WTC11 (cell line): ENCODE data around the gene SOX9. TPM values are rescaled to one million over a fixed set of nuclear protein-coding genes. Genes with fewer than 3 reads are reported as not detected.

Experiments
- ATAC-seq: fragments of 200-7000 bp; cut with Tn5 transposase; 2 replicates; pipeline ENCODE4 v1.10.0; 2021; ENCODE audit warnings: mild to moderate bottlenecking, moderate library complexity
- CTCF ChIA-PET: fragments of 300-600 bp; sonication (Branson Sonifier 250); formaldehyde crosslinking; loops from one replicate; lab custom pipeline; 2021; ENCODE audit warnings: antibody characterized with exemption; lab: Charles Lee
- POLR2A ChIA-PET: fragments of 350-600 bp; sonication (Branson Sonifier 250); formaldehyde crosslinking; loops from one replicate; lab custom pipeline; 2021; ENCODE audit warnings: antibody characterized with exemption; lab: Charles Lee
- DNase-seq: peaks from one replicate; pipeline ENCODE4 v3.0.0; 2021; ENCODE audit warnings: low spot score
- H3K27ac Mint-ChIP-seq: 2 replicates; pipeline ENCODE4 v1.8.0; 2021; ENCODE audit warnings: mixed read lengths
- H3K27me3 Mint-ChIP-seq: 2 replicates; pipeline ENCODE4 v1.8.0; 2021; ENCODE audit warnings: low read depth, mild to moderate bottlenecking, moderate library complexity, mixed read lengths
- H3K36me3 Mint-ChIP-seq: 2 replicates; pipeline ENCODE4 v1.8.0; 2021; ENCODE audit warnings: mixed read lengths
- H3K4me1 Mint-ChIP-seq: 2 replicates; pipeline ENCODE4 v1.8.0; 2022; ENCODE audit warnings: mixed read lengths
- H3K4me3 Mint-ChIP-seq: 2 replicates; pipeline ENCODE4 v1.8.0; 2021; ENCODE audit warnings: mild to moderate bottlenecking, moderate library complexity, mixed read lengths
- H3K9me3 Mint-ChIP-seq: 2 replicates; pipeline ENCODE4 v1.8.0; 2021; ENCODE audit warnings: mixed read lengths
- AFF4 ChIP-seq: sonication (generic); formaldehyde crosslinking; IDR thresholded peaks from 2 replicates; pipeline ENCODE4 v1.8.1; 2023; ENCODE audit warnings: mild to moderate bottlenecking, missing genetic modification reagents, borderline replicate concordance
- ARID4B ChIP-seq: sonication (generic); formaldehyde crosslinking; IDR thresholded peaks from 2 replicates; pipeline ENCODE4 v1.8.0; 2023; ENCODE audit warnings: missing genetic modification reagents, mild to moderate bottlenecking, borderline replicate concordance
- ATF1 ChIP-seq: sonication (generic); formaldehyde crosslinking; IDR thresholded peaks from 2 replicates; pipeline ENCODE4 v1.8.1; 2023; ENCODE audit warnings: mild to moderate bottlenecking, moderate library complexity, missing genetic modification reagents
- E2F4 ChIP-seq: sonication (generic); formaldehyde crosslinking; IDR thresholded peaks from 2 replicates; pipeline ENCODE4 v1.8.1; 2022; ENCODE audit warnings: low read depth, mild to moderate bottlenecking, moderate library complexity, missing genetic modification reagents, borderline replicate concordance
- ERG ChIP-seq: fragments of 250-450 bp; sonication (Bioruptor Pico); IDR thresholded peaks from 2 replicates; pipeline ENCODE4 v1.8.0; 2021; ENCODE audit warnings: mild to moderate bottlenecking
- FOXJ3 ChIP-seq: sonication (generic); formaldehyde crosslinking; IDR thresholded peaks from 2 replicates; pipeline ENCODE4 v1.9.0; 2021; ENCODE audit warnings: missing genetic modification reagents, mild to moderate bottlenecking, borderline replicate concordance
- GRHL2 ChIP-seq: fragments of 250-450 bp; sonication (Bioruptor Pico); IDR thresholded peaks from 2 replicates; pipeline ENCODE4 v1.8.0; 2022; ENCODE audit warnings: mild to moderate bottlenecking, moderate library complexity; ENCODE audit not compliant: insufficient replicate concordance, severe bottlenecking
- IRF2 ChIP-seq: sonication (generic); formaldehyde crosslinking; IDR thresholded peaks from 2 replicates; pipeline ENCODE4 v1.8.0; 2022; ENCODE audit warnings: low read depth, missing genetic modification reagents, borderline replicate concordance
- JUN ChIP-seq: sonication (generic); formaldehyde crosslinking; IDR thresholded peaks from 2 replicates; pipeline ENCODE4 v1.8.0; 2023; ENCODE audit warnings: mild to moderate bottlenecking, missing genetic modification reagents
- MLX ChIP-seq: sonication (generic); formaldehyde crosslinking; IDR thresholded peaks from 2 replicates; pipeline ENCODE4 v1.8.1; 2023; ENCODE audit warnings: mild to moderate bottlenecking, missing genetic modification reagents, moderate library complexity
- PRRX2 ChIP-seq: fragments of 250-450 bp; sonication (Bioruptor Pico); IDR thresholded peaks from 2 replicates; pipeline ENCODE4 v1.8.0; 2021; ENCODE audit warnings: mild to moderate bottlenecking
- RORB ChIP-seq: fragments of 250-450 bp; sonication (Bioruptor Pico); IDR thresholded peaks from 2 replicates; pipeline ENCODE4 v1.9.0; 2021; ENCODE audit warnings: mild to moderate bottlenecking
- STAT6 ChIP-seq: sonication (generic); formaldehyde crosslinking; conservative IDR thresholded peaks from 2 replicates; pipeline ENCODE4 v1.8.1; 2023; ENCODE audit warnings: mild to moderate bottlenecking, low read depth, missing genetic modification reagents, moderate library complexity
- TCF7 ChIP-seq: sonication (generic); formaldehyde crosslinking; IDR thresholded peaks from 2 replicates; pipeline ENCODE4 v1.8.0; 2022; ENCODE audit warnings: mild to moderate bottlenecking, low read depth, missing genetic modification reagents, moderate library complexity
- ZNF121 ChIP-seq: sonication (generic); formaldehyde crosslinking; IDR thresholded peaks from 2 replicates; pipeline ENCODE4 v1.8.0; 2023; ENCODE audit warnings: missing genetic modification reagents
- ZNF219 ChIP-seq: sonication (generic); formaldehyde crosslinking; IDR thresholded peaks from 2 replicates; pipeline ENCODE4 v1.8.0; 2023; ENCODE audit warnings: missing genetic modification reagents, mild to moderate bottlenecking, borderline replicate concordance
- ZNF232 ChIP-seq: sonication (generic); formaldehyde crosslinking; IDR thresholded peaks from 2 replicates; pipeline ENCODE4 v1.8.0; 2022; ENCODE audit warnings: mild to moderate bottlenecking, missing genetic modification reagents
- total RNA-seq: library from RNA; stranded (reverse); gene quantifications from 3 replicates; pipeline ENCODE4 v1.2.3, GENCODE V29; 2021

SOX9 gene
- total RNA-seq, 1 experiment from 2014 or later, result 8.1 TPM

DNA sequence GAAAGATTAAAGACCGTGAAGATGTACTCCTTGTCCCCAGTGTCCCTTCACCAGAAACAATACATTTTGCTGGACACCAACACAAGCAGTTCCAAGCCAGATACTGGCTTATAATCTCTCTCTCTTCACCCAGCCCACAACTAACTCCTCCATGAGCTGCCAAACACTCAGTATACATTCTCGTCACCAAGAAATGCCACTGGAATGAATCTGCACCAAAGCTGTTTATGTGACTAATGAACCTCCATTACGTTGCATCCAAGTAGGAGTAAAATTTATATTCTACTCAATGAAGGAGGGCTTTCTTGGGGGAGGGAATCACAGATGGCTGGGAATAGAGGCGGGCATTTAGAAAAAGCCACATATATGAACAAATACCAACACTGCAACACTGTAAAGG, 20.9 kb upstream of the SOX9 start (continued):
- no peak for TF ChIP-seq STAT6 (CRISPR knock-in tag)
- TF ChIP-seq FOXJ3 (CRISPR knock-in tag), result no peak
- no peak for TF ChIP-seq IRF2 (CRISPR knock-in tag)
- TF ChIP-seq PRRX2 (CRISPR knock-in tag), result no peak
- no peak for TF ChIP-seq JUN (CRISPR knock-in tag)
- TF ChIP-seq ATF1 (CRISPR knock-in tag), result no peak
- TF ChIP-seq ARID4B, result no peak
- TF ChIP-seq ZNF121 (CRISPR knock-in tag), result no peak

GRCh38 chr17:72100470-72100869, 20.4 kb upstream of the SOX9 start:
- CTCF ChIA-PET, result no interaction called here
- POLR2A ChIA-PET, result no interaction called here

DNA sequence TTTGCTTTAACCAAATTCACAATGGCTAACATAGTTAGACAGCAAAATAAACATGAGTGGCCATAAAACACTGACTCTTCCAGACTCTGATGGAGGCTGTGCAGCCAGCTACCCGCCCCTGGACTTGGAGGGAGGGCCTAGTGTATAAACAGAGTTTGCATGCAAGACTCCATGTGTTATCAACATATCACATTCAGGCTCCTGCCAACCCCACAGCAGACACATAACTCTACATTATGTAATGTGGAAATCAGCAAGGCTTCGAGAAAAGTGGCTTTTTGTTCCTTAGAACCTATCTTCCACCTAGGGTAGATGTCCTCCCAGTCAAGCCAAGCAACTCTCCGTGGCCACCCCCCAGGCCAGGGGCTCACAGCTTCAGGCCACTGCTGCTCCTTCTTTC, 19.3 kb upstream of the SOX9 start:
- ATAC-seq, result no peak
- no peak for TF ChIP-seq E2F4 (CRISPR knock-in tag)
- TF ChIP-seq TCF7 (CRISPR knock-in tag), result no peak
- TF ChIP-seq RORB (CRISPR knock-in tag), result no peak
- TF ChIP-seq ZNF232, result no peak
- no peak for TF ChIP-seq MLX (CRISPR knock-in tag)
- no peak for TF ChIP-seq ZNF219 (CRISPR knock-in tag)
- TF ChIP-seq AFF4 (CRISPR knock-in tag), result no peak
- TF ChIP-seq ERG (CRISPR knock-in tag), result no peak
- TF ChIP-seq PRRX2 (CRISPR knock-in tag), result no peak
- TF ChIP-seq FOXJ3 (CRISPR knock-in tag), result no peak
- TF ChIP-seq GRHL2 (CRISPR knock-in tag), result no peak

More at GRCh38 chr17:72100470-72100869, 20.4 kb upstream of the SOX9 start:
- DNase-seq (no peak), ATAC-seq (no peak)
- TF ChIP-seq GRHL2 (CRISPR knock-in tag) (no peak), RORB (CRISPR knock-in tag) (no peak)
- Mint-ChIP-seq H3K4me3 (no peak overlapping the region), H3K36me3 (no peaks in the 10 kb centered on the region), H3K9me3 (peaks cover 8% of the 10 kb centered on the region), H3K27ac (no peak overlapping the region), H3K27me3 (no peaks in the 10 kb centered on the region), H3K4me1 (peaks cover 13% of the 10 kb centered on the region)

More for the DNA sequence above, 19.3 kb upstream of the SOX9 start:
- Mint-ChIP-seq H3K36me3 (no peaks in the 10 kb centered on the region), H3K9me3 (peaks cover 8% of the 10 kb centered on the region), H3K27me3 (no peaks in the 10 kb centered on the region), H3K4me3 (no peak overlapping the region), H3K4me1 (peaks cover 21% of the 10 kb centered on the region), H3K27ac (no peak overlapping the region)
- no peak for DNase-seq
- CTCF ChIA-PET, result no interaction called here
- POLR2A ChIA-PET, result no interaction called here
